T-helper 17 cell (primary cell): ENCODE data around the gene SCARB2. TPM values are rescaled to one million over a fixed set of nuclear protein-coding genes. Genes with fewer than 3 reads are reported as not detected.
"Not testable (repeated sequence)": the region's sequence is repeated elsewhere in the genome, so short reads cannot be mapped to it uniquely, and the experiment has no call there.

Source experiments
- ATAC-seq: fragments of 150-1000 bp; cut with Tn5 transposase; 2 replicates; pipeline ENCODE4 v1.10.0; 2021; ENCODE audit warnings: mild to moderate bottlenecking, moderate library complexity
- DNase-seq, 3 donors: peaks; one replicate each; pipeline versions ENCODE4 v3.0.0 to v3.0.0-alpha.2; 2020 to 2021
- H3K9me3 ChIP-seq: one replicate; pipeline ENCODE4 v1.7.0; 2013; ENCODE audit warnings: low read length, mild to moderate bottlenecking; ENCODE audit not compliant: control insufficient read depth, poor library complexity, severe bottlenecking
- H3K27ac Mint-ChIP-seq: one replicate; pipeline ENCODE4 v1.8.0; 2022; ENCODE audit warnings: mild to moderate bottlenecking, moderate library complexity, mixed read lengths
- H3K27me3 Mint-ChIP-seq: one replicate; pipeline ENCODE4 v1.8.0; 2022; ENCODE audit warnings: mixed read lengths
- H3K36me3 Mint-ChIP-seq: one replicate; pipeline ENCODE4 v1.8.0; 2022; ENCODE audit warnings: low read depth, mixed read lengths
- H3K4me1 Mint-ChIP-seq: one replicate; pipeline ENCODE4 v1.8.0; 2022; ENCODE audit warnings: mild to moderate bottlenecking, mixed read lengths
- H3K4me3 Mint-ChIP-seq: one replicate; pipeline ENCODE4 v1.8.0; 2022; ENCODE audit warnings: mild to moderate bottlenecking, moderate library complexity, mixed read lengths
- total RNA-seq, 4 donors: library from RNA in 2 of 4; stranded (reverse) in 2 of 4; gene quantifications; one replicate each; pipeline ENCODE4 v1.2.3 and lab custom pipeline; 2022 to 2026

SCARB2 gene
- total RNA-seq (10 to 100 TPM; 27.5 to 28.6 TPM), total RNA-seq (lab: John Stamatoyannopoulos, UW) (33.7 to 42.9 reads per million in 2 donors)

- H3K9me3 ChIP-seq: no peaks in the 10 kb centered on the region
- DNase-seq (peak; percentile 60 to 73 (median 73)), ATAC-seq (peak; percentile 78)
- no peaks in the 10 kb centered on the region for H3K27me3 Mint-ChIP-seq
- peak within 1 kb of the TSS; percentile 93 for H3K27ac Mint-ChIP-seq
- peak within 1 kb of the TSS; percentile 94 for H3K4me3 Mint-ChIP-seq
- H3K36me3 Mint-ChIP-seq: no peaks in the 10 kb centered on the region
- peaks cover 41% of the 10 kb centered on the region for H3K4me1 Mint-ChIP-seq
Measured at GRCh38 chr4:76213415-76214176, at the start of gene SCARB2. SCARB2 (minus strand) TSS chr4:76213824; CDS start chr4:76213543, 281 bp downstream.

- H3K36me3 Mint-ChIP-seq: peaks cover 4% of the 10 kb centered on the region
- H3K4me3 Mint-ChIP-seq: no peak overlapping the region
- no peak for DNase-seq
- no peaks in the 10 kb centered on the region for H3K4me1 Mint-ChIP-seq
- H3K9me3 ChIP-seq: no peaks in the 10 kb centered on the region
- no peak for ATAC-seq
- peaks cover 35% of the 10 kb centered on the region for H3K27me3 Mint-ChIP-seq
- no peak overlapping the region for H3K27ac Mint-ChIP-seq
Measured at GRCh38 chr4:76260571-76260970, 46.9 kb upstream of the SCARB2 start.

GRCh38 chr4:76257824-76258223 lies 44.2 kb upstream of the SCARB2 start:
- H3K27me3 Mint-ChIP-seq: peaks cover 62% of the 10 kb centered on the region
- no peaks in the 10 kb centered on the region for H3K9me3 ChIP-seq
- ATAC-seq (no peak), DNase-seq (no peak)
- no peak overlapping the region for H3K27ac Mint-ChIP-seq
- H3K36me3 Mint-ChIP-seq: peaks cover 7% of the 10 kb centered on the region
- no peak overlapping the region for H3K4me3 Mint-ChIP-seq
- no peaks in the 10 kb centered on the region for H3K4me1 Mint-ChIP-seq

GRCh38 chr4:76256968-76257367 lies 43.3 kb upstream of the SCARB2 start:
- ATAC-seq: no peak
- Mint-ChIP-seq H3K36me3 (peaks cover 7% of the 10 kb centered on the region), H3K27ac (no peak overlapping the region), H3K4me1 (no peaks in the 10 kb centered on the region), H3K27me3 (peaks cover 71% of the 10 kb centered on the region), H3K4me3 (no peak overlapping the region)
- DNase-seq: no peak
- H3K9me3 ChIP-seq: no peaks in the 10 kb centered on the region

GRCh38 chr4:76256032-76256431 lies 42.4 kb upstream of the SCARB2 start:
- Mint-ChIP-seq H3K36me3 (peaks cover 9% of the 10 kb centered on the region), H3K4me1 (peaks cover 5% of the 10 kb centered on the region), H3K27ac (no peak overlapping the region), H3K4me3 (no peak overlapping the region), H3K27me3 (peaks cover 78% of the 10 kb centered on the region)
- DNase-seq (no peak), ATAC-seq (no peak)
- H3K9me3 ChIP-seq: no peaks in the 10 kb centered on the region

GRCh38 chr4:76253511-76253910 lies 39.9 kb upstream of the SCARB2 start:
- Mint-ChIP-seq H3K27me3 (peaks cover 80% of the 10 kb centered on the region), H3K4me1 (peaks cover 6% of the 10 kb centered on the region), H3K27ac (no peak overlapping the region), H3K36me3 (peaks cover 12% of the 10 kb centered on the region), H3K4me3 (no peak overlapping the region)
- no peaks in the 10 kb centered on the region for H3K9me3 ChIP-seq
- ATAC-seq: no peak
- no peak for DNase-seq

GRCh38 chr4:76252271-76252653 lies 38.6 kb upstream of the SCARB2 start:
- H3K9me3 ChIP-seq: no peaks in the 10 kb centered on the region
- Mint-ChIP-seq H3K27me3 (peaks cover 75% of the 10 kb centered on the region), H3K4me1 (peaks cover 6% of the 10 kb centered on the region), H3K27ac (no peak overlapping the region), H3K4me3 (peak overlapping the region; percentile 87), H3K36me3 (peaks cover 8% of the 10 kb centered on the region)
- no peak for DNase-seq
- no peak for ATAC-seq

- Mint-ChIP-seq H3K36me3 (peaks cover 8% of the 10 kb centered on the region), H3K27ac (peak within 1 kb of the TSS; percentile 19), H3K27me3 (peaks cover 79% of the 10 kb centered on the region), H3K4me3 (peak within 1 kb of the TSS; percentile 87), H3K4me1 (peaks cover 6% of the 10 kb centered on the region)
- DNase-seq (peak in 1 of 3 donors; percentile 13), ATAC-seq (peak; percentile 82)
- H3K9me3 ChIP-seq: no peaks in the 10 kb centered on the region
Measured at GRCh38 chr4:76251441-76252270, 38.0 kb upstream of the SCARB2 start, which contains the start of gene FAM47E. FAM47E (plus strand) TSS chr4:76251721; CDS start chr4:76251747, 26 bp downstream.

- peaks cover 8% of the 10 kb centered on the region for H3K36me3 Mint-ChIP-seq
- peak overlapping the region; percentile 87 for H3K4me3 Mint-ChIP-seq
- H3K9me3 ChIP-seq: no peaks in the 10 kb centered on the region
- ATAC-seq (no peak), DNase-seq (no peak)
- H3K27me3 Mint-ChIP-seq: peaks cover 86% of the 10 kb centered on the region
- peaks cover 6% of the 10 kb centered on the region for H3K4me1 Mint-ChIP-seq
- peak overlapping the region; percentile 19 for H3K27ac Mint-ChIP-seq
Measured at GRCh38 chr4:76250962-76251361, 37.3 kb upstream of the SCARB2 start.

GRCh38 chr4:76246852-76247251 lies 33.2 kb upstream of the SCARB2 start:
- Mint-ChIP-seq H3K36me3 (peaks cover 8% of the 10 kb centered on the region), H3K4me1 (peaks cover 6% of the 10 kb centered on the region), H3K27me3 (peaks cover 61% of the 10 kb centered on the region), H3K4me3 (no peak overlapping the region), H3K27ac (no peak overlapping the region)
- H3K9me3 ChIP-seq: no peaks in the 10 kb centered on the region
- DNase-seq (no peak), ATAC-seq (no peak)

- Mint-ChIP-seq H3K27ac (no peak overlapping the region), H3K36me3 (peaks cover 5% of the 10 kb centered on the region), H3K4me1 (peaks cover 2% of the 10 kb centered on the region), H3K4me3 (no peak overlapping the region), H3K27me3 (peaks cover 55% of the 10 kb centered on the region)
- no peaks in the 10 kb centered on the region for H3K9me3 ChIP-seq
- no peak for ATAC-seq
- DNase-seq: no peak
Measured at GRCh38 chr4:76246025-76246424, 32.4 kb upstream of the SCARB2 start.

- not testable (repeated sequence) for H3K4me1 Mint-ChIP-seq, H3K4me3 Mint-ChIP-seq, H3K27ac Mint-ChIP-seq, H3K36me3 Mint-ChIP-seq, ATAC-seq, H3K9me3 ChIP-seq, DNase-seq
- peaks cover 37% of the 10 kb centered on the region for H3K27me3 Mint-ChIP-seq
Measured at GRCh38 chr4:76243877-76244276, 30.3 kb upstream of the SCARB2 start.

- Mint-ChIP-seq H3K27me3 (peaks cover 10% of the 10 kb centered on the region), H3K27ac (no peak overlapping the region), H3K4me1 (no peaks in the 10 kb centered on the region), H3K36me3 (peaks cover 5% of the 10 kb centered on the region), H3K4me3 (no peak overlapping the region)
- ATAC-seq: no peak
- no peak for DNase-seq
- H3K9me3 ChIP-seq: no peaks in the 10 kb centered on the region
Measured at GRCh38 chr4:76240236-76240635, 26.6 kb upstream of the SCARB2 start.
